OCI-LY3 (cell line): ENCODE results near the gene POM121L2.

Experiments
- CTCF ChIP-seq: fragments of 200-600, 300-600 bp; sonication (generic); IDR thresholded peaks from 2 replicates; pipeline ENCODE4 v1.5.1; 2014; ENCODE audit warnings: antibody characterized with exemption, low read length, low read depth
- EZH2phosphoT487 ChIP-seq: fragments of 200-600 bp; shearing (Covaris generic); IDR thresholded peaks from 2 replicates; pipeline ENCODE4 v1.6.1; 2018; ENCODE audit warnings: antibody characterized with exemption, mixed run types, low read depth

GRCh38 chr6:27359231-27359630, 47.2 kb upstream of the POM121L2 start:
- TF ChIP-seq CTCF (no peak), EZH2phosphoT487 (no peak)
